Keratinocyte (primary cell): ENCODE data around the gene FYB1. TPM values are rescaled to one million over a fixed set of nuclear protein-coding genes. Genes with fewer than 3 reads are reported as not detected.
A peak's percentile ranks its signal among the peaks of the same experiment; 100 is the strongest.

Source experiments
- DNase-seq: peaks from one replicate; pipeline ENCODE4 v3.0.0-alpha.2; 2011; ENCODE audit warnings: low read depth, missing footprints, low spot score
- FAIRE-seq: peaks from 2 replicates; lab custom pipeline; 2011; peaks lifted over from hg19 to GRCh38; lab: Jason Lieb, UNC
- H2AFZ ChIP-seq: 2 replicates; pipeline ENCODE4 v1.6.0; 2012; ENCODE audit warnings: low read length, control low read depth, inconsistent platforms; ENCODE audit not compliant: control insufficient read depth
- H3K27ac ChIP-seq: 2 replicates; pipeline ENCODE4 v1.5.1; 2011; ENCODE audit warnings: low read length; ENCODE audit not compliant: control insufficient read depth, insufficient read depth
- H3K27me3 ChIP-seq: 3 replicates; pipeline ENCODE4 v1.6.0; 2011; ENCODE audit warnings: low read length; ENCODE audit not compliant: control insufficient read depth, insufficient read depth; ENCODE audit errors: extremely low read depth
- H3K36me3 ChIP-seq, 2 experiments: 2 replicates in 1 of 2; 3 replicates in 1 of 2; pipeline ENCODE4 v1.5.1; 2011; ENCODE audit warnings: low read length in 2 of 2, mild to moderate bottlenecking in 1 of 2; ENCODE audit not compliant: control insufficient read depth in 2 of 2, insufficient read depth in 2 of 2; ENCODE audit errors: extremely low read depth in 1 of 2
- H3K4me1 ChIP-seq: 3 replicates; pipeline ENCODE4 v1.5.1; 2011; ENCODE audit warnings: low read length; ENCODE audit not compliant: control insufficient read depth, insufficient read depth; ENCODE audit errors: extremely low read depth
- H3K4me2 ChIP-seq: 3 replicates; pipeline ENCODE4 v1.6.0; 2011; ENCODE audit warnings: low read depth, low read length; ENCODE audit not compliant: control insufficient read depth, insufficient read depth; ENCODE audit errors: extremely low read depth
- H3K4me3 ChIP-seq, 3 experiments: fragments of 200-600 bp in 1 of 3; sonication (generic) in 1 of 3; 2 replicates in 2 of 3; 3 replicates in 1 of 3; pipeline ENCODE4 v1.5.1; 2011 to 2016; ENCODE audit warnings: low read length in 3 of 3, mild to moderate bottlenecking in 3 of 3, control low read depth in 2 of 3, inconsistent platforms in 1 of 3, low read depth in 1 of 3, mixed read lengths in 1 of 3, mixed run types in 1 of 3, moderate library complexity in 1 of 3; ENCODE audit not compliant: control insufficient read depth in 2 of 3, insufficient read depth in 2 of 3; ENCODE audit errors: extremely low read depth in 1 of 3
- H3K79me2 ChIP-seq: 2 replicates; pipeline ENCODE4 v1.6.0; 2012; ENCODE audit warnings: low read length; ENCODE audit not compliant: control insufficient read depth, insufficient read depth
- H3K9ac ChIP-seq: 3 replicates; pipeline ENCODE4 v1.6.0; 2011; ENCODE audit warnings: low read length; ENCODE audit not compliant: control insufficient read depth, insufficient read depth; ENCODE audit errors: extremely low read depth
- H3K9me1 ChIP-seq: 3 replicates; pipeline ENCODE4 v1.6.0; 2011; ENCODE audit warnings: low read length; ENCODE audit not compliant: control insufficient read depth, insufficient read depth; ENCODE audit errors: extremely low read depth
- H3K9me3 ChIP-seq: 2 replicates; pipeline ENCODE4 v1.5.1; 2012; ENCODE audit warnings: low read depth, low read length; ENCODE audit not compliant: control insufficient read depth
- H4K20me1 ChIP-seq: 3 replicates; pipeline ENCODE4 v1.6.0; 2011; ENCODE audit warnings: low read length; ENCODE audit not compliant: control insufficient read depth, insufficient read depth; ENCODE audit errors: extremely low read depth
- EZH2 ChIP-seq: IDR thresholded peaks from one replicate; pipeline ENCODE4 v1.6.1; 2012; ENCODE audit warnings: inconsistent platforms, mild to moderate bottlenecking, low read length, moderate library complexity
- dilution Hi-C: fragments of 300-500 bp; cut with MboI; formaldehyde crosslinking; loops from one replicate; pipeline ENCODE4 v1.7.0; 2020; ENCODE audit warnings: low sequenced_read_pairs; ENCODE audit not compliant: extremely low pct_ligation_motif_present
- polyA plus RNA-seq, 5 experiments: library from polyadenylated mRNA; depleted of rRNA in 3 of 5; stranded (reverse) in 3 of 5; stranded (forward) in 1 of 5; unstranded in 1 of 5; fragments of >200 nt; gene quantifications; 1 replicate in 1 of 5; 2 replicates in 3 of 5; 3 replicates in 1 of 5; pipeline versions ENCODE4 v1.2.1 to v1.2.3, GENCODE V29; 2011 to 2012; ENCODE audit warnings: missing spikeins in 2 of 5, low read depth in 1 of 5, low replicate concordance in 1 of 5
- TF ChIP-seq, protein P1 (sequence below), 3 experiments: IDR thresholded peaks in 1 of 3; conservative IDR thresholded peaks in 1 of 3; optimal IDR thresholded peaks in 1 of 3; 2 replicates in 2 of 3; 3 replicates in 1 of 3; pipeline versions ENCODE3 to v1.5.1; 2011; ENCODE audit warnings: low read length in 3 of 3, mild to moderate bottlenecking in 3 of 3, moderate library complexity in 2 of 3, control low read depth in 1 of 3, inconsistent platforms in 1 of 3; ENCODE audit not compliant: insufficient read depth in 2 of 3; ENCODE audit errors: extremely low read depth in 1 of 3

Gene FYB1
- polyA plus RNA-seq, 1 donor (not counting 4 experiments of a cell fraction or from before 2014, with no cell fraction given), result 0.29 TPM

DNA sequence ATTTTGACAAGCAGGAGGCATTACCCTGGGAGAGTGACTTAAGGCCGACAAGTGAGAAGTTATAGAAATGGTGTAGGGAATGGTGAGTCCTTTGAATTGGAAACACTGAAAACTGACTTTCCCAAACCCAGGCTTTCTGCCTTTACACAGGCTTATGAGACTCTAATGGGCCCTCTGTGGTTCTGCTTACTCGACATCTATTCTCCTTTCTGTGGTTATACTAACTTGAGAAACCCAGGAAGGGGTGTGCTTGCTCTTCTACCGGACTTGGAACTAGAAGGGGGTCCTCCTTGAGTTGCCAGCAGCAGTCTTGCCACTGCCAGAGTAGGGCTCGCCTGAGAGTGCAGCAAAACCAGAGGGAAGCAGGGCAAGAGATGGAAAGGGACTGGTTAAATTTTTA, 63.3 kb downstream of the FYB1 start:
- dilution Hi-C loops, result no loop called here
- FAIRE-seq, result no peak
- H3K27ac ChIP-seq, result no peak overlapping the region

GRCh38 chr5:39151745-39152144, 67.6 kb downstream of the FYB1 start:
- no peak overlapping the region for H3K4me3 ChIP-seq

More for the DNA sequence above, 63.3 kb downstream of the FYB1 start:
- DNase-seq, result no peak
- H3K4me1 ChIP-seq, result peaks cover 14% of the 10 kb centered on the region
- H3K79me2 ChIP-seq, result no peaks in the 10 kb centered on the region
- no peak overlapping the region for H3K4me3 ChIP-seq
- no peaks in the 10 kb centered on the region for H4K20me1 ChIP-seq
- H3K9me1 ChIP-seq, result no peaks in the 10 kb centered on the region
- TF ChIP-seq, protein P1, sequence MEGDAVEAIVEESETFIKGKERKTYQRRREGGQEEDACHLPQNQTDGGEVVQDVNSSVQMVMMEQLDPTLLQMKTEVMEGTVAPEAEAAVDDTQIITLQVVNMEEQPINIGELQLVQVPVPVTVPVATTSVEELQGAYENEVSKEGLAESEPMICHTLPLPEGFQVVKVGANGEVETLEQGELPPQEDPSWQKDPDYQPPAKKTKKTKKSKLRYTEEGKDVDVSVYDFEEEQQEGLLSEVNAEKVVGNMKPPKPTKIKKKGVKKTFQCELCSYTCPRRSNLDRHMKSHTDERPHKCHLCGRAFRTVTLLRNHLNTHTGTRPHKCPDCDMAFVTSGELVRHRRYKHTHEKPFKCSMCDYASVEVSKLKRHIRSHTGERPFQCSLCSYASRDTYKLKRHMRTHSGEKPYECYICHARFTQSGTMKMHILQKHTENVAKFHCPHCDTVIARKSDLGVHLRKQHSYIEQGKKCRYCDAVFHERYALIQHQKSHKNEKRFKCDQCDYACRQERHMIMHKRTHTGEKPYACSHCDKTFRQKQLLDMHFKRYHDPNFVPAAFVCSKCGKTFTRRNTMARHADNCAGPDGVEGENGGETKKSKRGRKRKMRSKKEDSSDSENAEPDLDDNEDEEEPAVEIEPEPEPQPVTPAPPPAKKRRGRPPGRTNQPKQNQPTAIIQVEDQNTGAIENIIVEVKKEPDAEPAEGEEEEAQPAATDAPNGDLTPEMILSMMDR (optimal IDR thresholded peaks at IDR 0.05 in 1 of 3, IDR thresholded peaks at IDR 0.05 in 1 of 3, conservative IDR thresholded peaks at IDR 0.05 in 1 of 3; ENCODE audit: extremely low read depth in 1 of 3, insufficient read depth in 2 of 3, low read length in 3 of 3), result no peak
- no peak for TF ChIP-seq EZH2
- H3K9me3 ChIP-seq, result no peaks in the 10 kb centered on the region
- no peaks in the 10 kb centered on the region for H3K27me3 ChIP-seq
- no peak overlapping the region for H3K4me2 ChIP-seq
- H2AFZ ChIP-seq, result peak overlapping the region; percentile 25
- H3K36me3 ChIP-seq, result no peaks in the 10 kb centered on the region
- no peak overlapping the region for H3K9ac ChIP-seq

More at GRCh38 chr5:39151745-39152144, 67.6 kb downstream of the FYB1 start:
- Histone ChIP-seq H3K4me2 (no peak overlapping the region), H3K4me1 (no peaks in the 10 kb centered on the region), H4K20me1 (no peaks in the 10 kb centered on the region), H3K9ac (no peak overlapping the region), H3K27me3 (no peaks in the 10 kb centered on the region), H3K9me1 (no peaks in the 10 kb centered on the region), H3K79me2 (no peaks in the 10 kb centered on the region), H3K27ac (no peak overlapping the region), H3K9me3 (no peaks in the 10 kb centered on the region), H3K36me3 (no peaks in the 10 kb centered on the region), H2AFZ (no peak overlapping the region)
- no peak for TF ChIP-seq EZH2
- TF ChIP-seq, protein P1 (optimal IDR thresholded peaks at IDR 0.05 in 1 of 3, IDR thresholded peaks at IDR 0.05 in 1 of 3, conservative IDR thresholded peaks at IDR 0.05 in 1 of 3; ENCODE audit: extremely low read depth in 1 of 3, insufficient read depth in 2 of 3, low read length in 3 of 3), result no peak
- FAIRE-seq (no peak), DNase-seq (no peak)
- dilution Hi-C loops, result no loop called here
